HepG2 (cell line): Measurements from ENCODE around the gene SAMD14.

Experiments used
- CBFB ChIP-seq: sonication (generic); formaldehyde crosslinking; IDR thresholded peaks from 2 replicates; pipeline ENCODE4 v1.4.0; 2020; ENCODE audit warnings: missing genetic modification reagents
- POLR2A ChIP-seq, 2 experiments: IDR thresholded peaks; 2 replicates each; pipeline ENCODE4 v1.6.1; 2011; ENCODE audit warnings: low read depth in 2 of 2, low read length in 2 of 2, mild to moderate bottlenecking in 1 of 2, moderate library complexity in 1 of 2; ENCODE audit not compliant: insufficient read depth in 1 of 2
- SOX6 ChIP-seq, 2 experiments: fragments of 450-650 bp in 1 of 2; sonication (generic) in 1 of 2; formaldehyde crosslinking in 1 of 2; IDR thresholded peaks; 2 replicates each; pipeline versions ENCODE4 v1.4.0 to v1.6.1; 2017 to 2020; ENCODE audit warnings: antibody characterized with exemption in 1 of 2, mild to moderate bottlenecking in 1 of 2, missing genetic modification reagents in 1 of 2

GRCh38 chr17:50133028-50133768 is 3.2 kb upstream of the SAMD14 start:
- TF ChIP-seq POLR2A (IDR thresholded peaks at IDR 0.05; ENCODE audit: insufficient read depth in 1 of 2, low read depth in 2 of 2, low read length in 2 of 2) (peak in 1 of 2 experiments; percentile 53; a peak in 2 of 4 replicates), SOX6 (IDR thresholded peaks at IDR 0.05) (no peak), SOX6 (CRISPR knock-in tag; IDR thresholded peaks at IDR 0.05) (no peak), CBFB (CRISPR knock-in tag) (no peak)
